Epithelial cell of proximal tubule (primary cell): ENCODE data around the gene A1CF. TPM values are rescaled to one million over a fixed set of nuclear protein-coding genes. Genes with fewer than 3 reads are reported as not detected.
"Not testable (repeated sequence)": the region's sequence is repeated elsewhere in the genome, so short reads cannot be mapped to it uniquely, and the experiment has no call there.

ENCODE experiments used
- DNase-seq: peaks from one replicate; pipeline ENCODE4 v3.0.0-alpha.2; 2011; ENCODE audit warnings: low read depth
- H3K4me3 ChIP-seq: 2 replicates; pipeline ENCODE4 v1.5.1; 2011; ENCODE audit warnings: low read depth, mild to moderate bottlenecking, low read length
- total RNA-seq: library from RNA; depleted of rRNA; stranded (reverse); fragments of >200 nt; gene quantifications from 2 replicates; pipeline ENCODE4 v1.2.3, GENCODE V29; 2015
- TF ChIP-seq, protein P1 (sequence below): conservative IDR thresholded peaks from 2 replicates; pipeline ENCODE4 v1.5.1; 2012; ENCODE audit warnings: low read depth, mild to moderate bottlenecking, low read length

The A1CF gene
- total RNA-seq, 1 donor from 2014 or later: not detected

DNA sequence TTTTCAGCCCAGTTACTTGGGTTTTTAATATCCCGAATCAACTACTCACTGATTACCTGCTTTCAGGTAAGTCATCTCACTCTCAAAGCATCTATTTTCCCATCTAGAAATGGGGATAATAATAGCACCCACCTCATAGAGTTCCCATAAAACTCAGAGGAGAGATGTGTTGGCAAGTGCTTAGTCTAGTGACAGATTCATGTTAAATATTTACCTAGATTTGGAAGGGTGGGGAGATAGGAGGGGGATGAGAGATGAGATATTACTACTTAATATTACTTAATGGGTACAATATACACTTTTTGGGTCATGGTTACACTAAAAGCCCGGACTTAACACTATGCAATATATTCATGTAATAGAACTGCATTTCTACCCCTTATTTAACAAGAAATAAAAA lies 7.0 kb upstream of the A1CF start:
- TF ChIP-seq, protein P1, sequence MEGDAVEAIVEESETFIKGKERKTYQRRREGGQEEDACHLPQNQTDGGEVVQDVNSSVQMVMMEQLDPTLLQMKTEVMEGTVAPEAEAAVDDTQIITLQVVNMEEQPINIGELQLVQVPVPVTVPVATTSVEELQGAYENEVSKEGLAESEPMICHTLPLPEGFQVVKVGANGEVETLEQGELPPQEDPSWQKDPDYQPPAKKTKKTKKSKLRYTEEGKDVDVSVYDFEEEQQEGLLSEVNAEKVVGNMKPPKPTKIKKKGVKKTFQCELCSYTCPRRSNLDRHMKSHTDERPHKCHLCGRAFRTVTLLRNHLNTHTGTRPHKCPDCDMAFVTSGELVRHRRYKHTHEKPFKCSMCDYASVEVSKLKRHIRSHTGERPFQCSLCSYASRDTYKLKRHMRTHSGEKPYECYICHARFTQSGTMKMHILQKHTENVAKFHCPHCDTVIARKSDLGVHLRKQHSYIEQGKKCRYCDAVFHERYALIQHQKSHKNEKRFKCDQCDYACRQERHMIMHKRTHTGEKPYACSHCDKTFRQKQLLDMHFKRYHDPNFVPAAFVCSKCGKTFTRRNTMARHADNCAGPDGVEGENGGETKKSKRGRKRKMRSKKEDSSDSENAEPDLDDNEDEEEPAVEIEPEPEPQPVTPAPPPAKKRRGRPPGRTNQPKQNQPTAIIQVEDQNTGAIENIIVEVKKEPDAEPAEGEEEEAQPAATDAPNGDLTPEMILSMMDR: no peak
- no peak overlapping the region for H3K4me3 ChIP-seq
- DNase-seq: no peak

DNA sequence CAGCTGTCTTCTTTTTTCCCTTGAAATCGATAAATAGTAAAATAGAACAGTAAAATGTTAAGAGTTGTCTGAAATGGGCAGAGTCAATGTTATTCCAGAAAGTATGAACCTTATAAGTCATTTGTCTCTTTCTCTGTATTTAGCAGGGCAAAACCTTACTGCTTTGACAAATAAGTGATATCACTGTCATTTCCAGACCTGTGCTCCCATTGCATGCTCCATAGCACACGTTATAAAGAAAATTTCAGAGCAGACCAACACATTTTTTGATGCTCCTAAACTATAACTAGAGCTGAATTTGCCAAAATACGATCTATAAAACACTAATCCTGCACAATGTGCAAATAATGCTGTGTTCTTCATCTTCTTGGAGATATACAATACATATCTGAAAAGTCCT lies 1.1 kb downstream of the A1CF start:
- no peak for DNase-seq
- TF ChIP-seq, protein P1: no peak
- H3K4me3 ChIP-seq: no peak overlapping the region

DNA sequence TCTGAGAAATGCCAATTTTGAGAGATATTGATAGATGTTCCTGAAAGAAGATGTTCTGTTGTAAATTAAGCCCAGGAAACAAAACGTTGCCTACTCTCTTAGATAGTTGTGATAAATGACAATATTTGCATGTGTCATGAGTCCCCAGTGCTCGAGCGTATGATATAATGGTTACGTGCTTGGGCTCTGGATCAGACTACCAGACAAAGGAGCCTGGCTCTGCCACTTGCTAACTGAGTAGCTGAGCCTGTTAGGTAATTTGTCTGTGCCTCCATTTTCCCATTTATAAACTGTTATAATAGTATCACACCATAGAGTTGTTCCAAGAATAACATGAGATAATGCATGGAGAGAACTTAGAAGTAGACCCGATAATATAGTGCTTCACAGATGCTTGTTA lies 1.8 kb downstream of the A1CF start:
- TF ChIP-seq, protein P1: no peak
- no peak for DNase-seq
- H3K4me3 ChIP-seq: no peak overlapping the region

DNA sequence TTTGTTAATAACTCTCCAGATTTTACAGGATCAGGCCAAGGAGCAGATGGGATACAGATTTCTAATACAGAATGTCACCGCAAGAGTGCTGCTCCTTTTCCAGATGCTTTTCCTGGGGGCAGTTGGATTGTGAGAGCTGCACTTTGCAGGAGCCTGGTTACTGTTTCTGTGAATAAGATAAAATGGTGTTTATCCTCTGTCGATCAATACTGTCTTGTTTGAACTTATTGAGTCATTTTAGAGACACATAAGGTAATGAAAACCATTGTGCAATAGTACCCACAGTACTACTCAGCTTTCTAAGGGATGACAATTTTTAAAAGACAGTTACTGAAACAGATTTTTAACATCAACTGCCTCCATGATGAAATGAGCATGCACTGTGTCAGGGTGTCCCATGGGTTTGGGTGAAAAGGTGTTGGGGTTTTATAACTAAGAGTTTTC lies 2.9 kb downstream of the A1CF start:
- no peak overlapping the region for H3K4me3 ChIP-seq
- TF ChIP-seq, protein P1: no peak
- DNase-seq: no peak

DNA sequence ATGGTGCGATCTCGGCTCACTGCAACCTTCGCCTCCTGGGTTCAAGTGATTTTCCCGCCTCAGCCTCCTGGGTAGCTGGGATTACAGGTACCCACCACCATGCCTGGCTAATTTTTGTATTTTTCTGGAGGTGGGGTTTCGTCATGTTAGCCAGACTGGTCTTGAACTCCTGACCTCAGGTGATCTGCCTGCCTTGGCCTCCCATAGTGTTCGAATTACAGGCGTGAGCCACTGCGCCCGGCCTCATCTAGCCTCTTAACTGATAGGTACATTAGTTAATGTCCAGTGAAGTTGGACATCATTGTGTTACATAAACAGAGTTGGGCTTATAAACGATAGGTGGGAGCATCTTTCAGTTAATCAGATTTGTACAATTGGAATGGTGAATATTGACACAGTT lies 4.4 kb downstream of the A1CF start:
- DNase-seq, H3K4me3 ChIP-seq: not testable (repeated sequence)

DNA sequence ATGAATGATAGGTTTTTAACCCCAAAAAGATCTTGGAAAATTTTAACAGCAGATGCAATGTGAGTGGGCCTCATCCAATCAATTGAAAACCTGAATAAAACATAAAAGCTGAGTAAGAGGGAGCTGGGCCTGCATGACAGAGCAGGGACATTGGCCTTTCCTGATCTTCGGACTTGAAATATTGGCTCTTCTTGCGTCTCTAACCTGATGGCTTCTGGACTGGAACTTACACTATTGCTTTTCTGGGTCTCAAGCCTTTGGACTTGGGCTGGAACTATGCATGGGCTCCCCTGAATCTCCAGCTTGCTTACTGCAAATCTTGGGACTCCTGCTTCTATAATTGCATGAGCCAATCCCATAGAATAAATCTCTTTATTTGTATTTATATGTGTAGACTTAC lies 9.0 kb downstream of the A1CF start:
- H3K4me3 ChIP-seq: no peak overlapping the region
- TF ChIP-seq, protein P1: no peak
- DNase-seq: no peak

DNA sequence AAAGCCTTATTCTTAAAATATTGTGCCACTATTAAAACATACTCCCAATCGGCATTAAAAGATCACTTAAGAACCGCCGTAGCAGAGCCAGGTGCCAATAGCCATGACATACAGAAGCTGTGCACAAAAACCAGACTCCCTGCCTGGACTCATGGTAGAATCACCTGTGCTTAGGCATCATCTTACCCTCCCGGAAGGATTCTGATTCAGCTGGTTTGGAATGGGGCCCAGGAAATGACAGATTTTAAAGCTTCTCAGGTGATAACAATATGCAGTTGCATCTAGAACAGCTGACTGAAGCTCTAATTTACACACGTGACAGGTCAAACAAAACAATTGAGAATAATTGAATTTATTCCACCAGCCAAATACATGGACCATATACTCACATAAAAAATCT lies 10.7 kb downstream of the A1CF start:
- DNase-seq: no peak
- TF ChIP-seq, protein P1: no peak

DNA sequence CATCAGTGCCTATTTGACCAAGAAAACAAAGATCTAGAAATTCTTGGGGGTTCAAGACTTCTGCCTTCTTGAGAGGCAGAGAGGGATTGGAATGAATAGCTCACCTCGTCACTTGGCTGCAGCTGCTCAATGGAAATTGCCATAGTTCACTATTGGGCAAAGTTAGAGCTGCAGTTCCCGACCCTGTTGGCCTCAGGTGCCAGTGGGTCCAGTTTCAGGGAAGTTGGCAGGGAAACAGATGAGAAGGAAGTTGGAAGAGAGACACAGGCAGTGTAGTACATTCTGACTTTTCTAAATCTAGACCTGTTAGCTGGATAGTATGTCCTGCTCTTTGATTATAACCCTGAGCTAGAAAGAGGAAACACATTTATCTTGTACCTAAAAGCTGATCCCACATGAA lies 19.1 kb downstream of the A1CF start:
- DNase-seq: no peak
- TF ChIP-seq, protein P1: no peak
- no peak overlapping the region for H3K4me3 ChIP-seq

More for the DNA sequence above, 10.7 kb downstream of the A1CF start:
- H3K4me3 ChIP-seq: no peak overlapping the region
